Adrenal gland (tissue), 12 donors: ENCODE data around the gene SPEM1. TPM values are rescaled to one million over a fixed set of nuclear protein-coding genes. Genes with fewer than 3 reads are reported as not detected.

ENCODE experiments used
- DNase-seq, 7 donors: peaks; one replicate each; pipeline ENCODE4 v3.0.0-alpha.2; 2019 to 2020
- H3K27ac ChIP-seq, 5 donors: fragments of 200-600 bp; sonication (generic) in 4 of 5; 1 replicate in 3 of 5; 2 replicates in 2 of 5; pipeline versions ENCODE4 v1.5.1 to v1.8.0; 2016 to 2020; ENCODE audit warnings: mild to moderate bottlenecking in 1 of 5
- H3K27me3 ChIP-seq: fragments of 200-600 bp; 2 replicates; pipeline ENCODE4 v1.8.0; 2021
- H3K36me3 ChIP-seq, 2 donors: fragments of 200-600 bp; replicated peaks in 1 of 2; 1 replicate in 1 of 2; 2 replicates in 1 of 2; pipeline versions ENCODE4 v1.5.1 to v1.8.0; 2018 to 2022
- H3K4me1 ChIP-seq, 2 donors: fragments of 200-600 bp; replicated peaks in 1 of 2; 1 replicate in 1 of 2; 2 replicates in 1 of 2; pipeline versions ENCODE4 v1.5.1 to v1.8.0; 2018 to 2021
- H3K4me3 ChIP-seq, 4 donors: fragments of 200-600 bp; sonication (generic) in 3 of 4; one replicate each; pipeline ENCODE4 v1.5.1; 2016 to 2018
- H3K9me3 ChIP-seq, 3 donors: fragments of 200-600 bp; sonication (generic) in 1 of 3; replicated peaks in 1 of 3; 1 replicate in 2 of 3; 2 replicates in 1 of 3; pipeline versions ENCODE4 v1.5.1 to v1.8.0; 2016 to 2021
- POLR2A ChIP-seq, 2 donors: fragments of 450-650 bp; IDR thresholded peaks; one replicate each; pipeline ENCODE4 v1.6.1; 2017; ENCODE audit warnings: antibody characterized with exemption in 2 of 2, mild to moderate bottlenecking in 2 of 2, moderate library complexity in 1 of 2
- WGBS, 4 donors: extraction: QIAGEN DNeasy Blood & Tissue Kit in 2 of 4; methylation state at CpG; one replicate each; pipeline versions ENCODE4 v1.1.5 to v1.1.7; 2013 to 2017; 5-methylcytosine and 5-hydroxymethylcytosine counted together
- intact Hi-C, 2 donors: fragments of 100-400 bp; cut with DNase I; formaldehyde crosslinking; loops; one replicate each; pipeline versions ENCODE4 v1.14.1 to v1.15.0; 2022 to 2023
- polyA plus RNA-seq, 3 donors: library from polyadenylated mRNA; stranded (reverse); fragments of 200-250 nt in 2 of 3; fragments of 350-450 nt in 1 of 3; fragmentation: Illumina TruSeq in 1 of 3; extraction: RNeasy Lipid Tissue Mini Kit (QIAGEN cat#74804) in 1 of 3; gene quantifications; one replicate each; pipeline ENCODE4 v1.2.3, GENCODE V29; 2013 to 2014
- total RNA-seq, 9 donors: library from RNA; depleted of rRNA in 4 of 9; stranded (reverse); fragments of >200 nt in 4 of 9; fragments of 120-200 nt in 1 of 9; fragmentation: NEBNext Ultra II Directional in 1 of 9; extraction: Animal tissue kit (Norgen Biotek cat#: 25700) in 1 of 9; gene quantifications; one replicate each; pipeline versions ENCODE4 v1.1.0 to v1.2.4, GENCODE V29; 2013 to 2023
- TF ChIP-seq, protein P1 (sequence below), 6 experiments: fragments of 450-650 bp in 4 of 6; fragments of 200-600 bp in 2 of 6; sonication (generic) in 1 of 6; IDR thresholded peaks; 1 replicate in 5 of 6; 2 replicates in 1 of 6; pipeline versions ENCODE4 v1.5.1 to v1.8.0; 2016 to 2021; ENCODE audit warnings: antibody characterized with exemption in 6 of 6, mild to moderate bottlenecking in 2 of 6, moderate library complexity in 1 of 6
- donor health status: healthy with polysubstance abuse.
- donor health status: Bipolar disorder and iron deficiency.
- donor health status: DM: yes; HTN: yes; CAD: no.
- donor health status: DM: no; HTN: no; CAD: no.
- donor health status: DM: no; HTN: no; CAD: no.
- donor health status: DM: yes; HTN: yes; CAD: no.

Gene SPEM1
- total and polyA plus RNA-seq, 12 donors: not detected

DNA sequence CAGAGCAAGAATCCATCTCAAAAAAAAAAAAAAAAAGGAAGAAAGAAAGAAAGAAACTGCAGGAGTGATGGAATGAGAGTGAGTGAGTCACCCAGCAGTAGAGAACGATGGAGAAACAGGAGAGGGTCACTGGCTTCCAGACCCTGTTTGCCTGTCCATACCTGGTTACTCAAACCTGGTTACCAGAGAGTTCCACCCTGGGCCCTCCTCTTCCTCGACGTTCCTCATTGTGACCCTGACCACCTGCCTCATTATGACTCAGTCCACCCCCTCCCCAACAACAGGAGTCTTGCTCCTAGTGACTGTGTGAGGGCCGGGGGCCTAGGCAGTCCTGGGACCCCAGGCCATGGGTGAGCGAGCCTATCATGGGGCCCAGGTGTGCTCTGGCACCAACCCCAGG lies 8.4 kb downstream of the SPEM1 start, which contains the start of gene SPEM3:
Gene SPEM3 (plus strand): TSS at position 301 of the 400 bp plus-strand sequence. CDS start 46 bp downstream, at position 347.
- intact Hi-C loops: no loop called here
- H3K36me3 ChIP-seq: no peaks in the 10 kb centered on the region
- 51 to 60% (median 57%) methylated on average over 5 of the region's 5 CpGs for WGBS, 4 donors
- no peaks in the 10 kb centered on the region for H3K27me3 ChIP-seq
- H3K9me3 ChIP-seq: no peaks in the 10 kb centered on the region
- H3K4me1 ChIP-seq: no peaks in the 10 kb centered on the region
- no peak within 1 kb of the TSS for H3K27ac ChIP-seq
- no peak within 1 kb of the TSS for H3K4me3 ChIP-seq
- TF ChIP-seq, protein P1, sequence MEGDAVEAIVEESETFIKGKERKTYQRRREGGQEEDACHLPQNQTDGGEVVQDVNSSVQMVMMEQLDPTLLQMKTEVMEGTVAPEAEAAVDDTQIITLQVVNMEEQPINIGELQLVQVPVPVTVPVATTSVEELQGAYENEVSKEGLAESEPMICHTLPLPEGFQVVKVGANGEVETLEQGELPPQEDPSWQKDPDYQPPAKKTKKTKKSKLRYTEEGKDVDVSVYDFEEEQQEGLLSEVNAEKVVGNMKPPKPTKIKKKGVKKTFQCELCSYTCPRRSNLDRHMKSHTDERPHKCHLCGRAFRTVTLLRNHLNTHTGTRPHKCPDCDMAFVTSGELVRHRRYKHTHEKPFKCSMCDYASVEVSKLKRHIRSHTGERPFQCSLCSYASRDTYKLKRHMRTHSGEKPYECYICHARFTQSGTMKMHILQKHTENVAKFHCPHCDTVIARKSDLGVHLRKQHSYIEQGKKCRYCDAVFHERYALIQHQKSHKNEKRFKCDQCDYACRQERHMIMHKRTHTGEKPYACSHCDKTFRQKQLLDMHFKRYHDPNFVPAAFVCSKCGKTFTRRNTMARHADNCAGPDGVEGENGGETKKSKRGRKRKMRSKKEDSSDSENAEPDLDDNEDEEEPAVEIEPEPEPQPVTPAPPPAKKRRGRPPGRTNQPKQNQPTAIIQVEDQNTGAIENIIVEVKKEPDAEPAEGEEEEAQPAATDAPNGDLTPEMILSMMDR (IDR thresholded peaks at IDR 0.05): no peak
- no peak for TF ChIP-seq POLR2A (IDR thresholded peaks at IDR 0.05)
- no peak for DNase-seq

DNA sequence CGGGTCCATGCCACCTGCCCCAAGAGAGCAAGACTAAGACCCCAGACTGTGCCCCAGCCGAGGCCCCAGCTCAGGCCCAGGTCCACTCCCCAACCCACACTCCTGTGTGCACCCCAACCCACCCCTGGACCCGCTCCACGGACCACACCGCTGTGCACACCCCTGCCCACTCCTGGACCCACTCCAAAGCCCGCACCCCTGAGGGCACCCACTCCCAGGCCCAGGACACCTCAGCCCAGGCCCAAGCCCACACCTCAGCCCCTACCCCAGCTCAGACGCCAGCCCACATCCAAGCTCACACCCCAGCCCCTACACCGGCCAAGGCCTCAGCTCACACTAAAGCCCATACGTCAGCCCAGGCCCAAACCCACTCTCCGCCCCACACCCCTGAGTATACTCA lies 9.6 kb downstream of the SPEM1 start:
- peaks cover under 1 to 2% of the 10 kb centered on the region in 2 donors for H3K4me1 ChIP-seq
- DNase-seq: no peak
- no peaks in the 10 kb centered on the region for H3K36me3 ChIP-seq
- H3K4me3 ChIP-seq: no peak overlapping the region
- H3K27me3 ChIP-seq: no peaks in the 10 kb centered on the region
- intact Hi-C loops: loop anchor here in 1 of 2 donors (5.0 kb wide), 1 partner anchor 72 kb away; the partner anchor contains the start of gene TMEM95
- no peak overlapping the region for H3K27ac ChIP-seq
- 90 to 94% (median 92%) methylated on average over 10 of the region's 10 CpGs for WGBS, 4 donors
- TF ChIP-seq POLR2A (IDR thresholded peaks at IDR 0.05): no peak
- TF ChIP-seq, protein P1 (IDR thresholded peaks at IDR 0.05): no peak
- H3K9me3 ChIP-seq: no peaks in the 10 kb centered on the region

DNA sequence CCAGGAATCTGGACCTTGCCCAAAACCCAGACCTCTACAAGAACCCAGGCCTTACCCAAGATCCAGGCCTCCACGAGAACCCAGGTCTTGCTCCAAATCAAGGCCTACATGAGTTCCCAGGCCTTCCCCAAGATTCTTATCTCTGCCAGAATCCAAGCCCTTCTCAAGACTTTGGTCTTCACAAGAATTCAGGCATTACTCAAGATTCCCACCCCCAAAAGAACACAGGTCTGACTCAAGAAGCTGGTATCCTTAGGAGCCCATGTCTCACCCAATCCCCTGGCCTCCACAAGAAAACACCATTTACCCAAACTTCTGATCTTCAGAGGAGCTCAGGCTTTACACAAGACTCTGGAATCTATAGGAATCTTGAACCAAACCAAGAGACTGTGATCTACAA lies 11.1 kb downstream of the SPEM1 start:
- Histone ChIP-seq H3K4me3 (no peak overlapping the region), H3K9me3 (no peaks in the 10 kb centered on the region), H3K27me3 (no peaks in the 10 kb centered on the region), H3K4me1 (peaks cover 7 to 13% of the 10 kb centered on the region in 2 donors), H3K27ac (no peak overlapping the region), H3K36me3 (no peaks in the 10 kb centered on the region)
- no peak for DNase-seq
- 83 to 92% (median 86%) methylated on average over 1 of the region's 1 CpG for WGBS, 4 donors
- no peak for TF ChIP-seq POLR2A (IDR thresholded peaks at IDR 0.05)
- TF ChIP-seq, protein P1 (IDR thresholded peaks at IDR 0.05): no peak
- intact Hi-C loops: loop anchor here in 1 of 2 donors (5.0 kb wide), 1 partner anchor 74 kb away; the partner anchor contains the start of gene TMEM95

DNA sequence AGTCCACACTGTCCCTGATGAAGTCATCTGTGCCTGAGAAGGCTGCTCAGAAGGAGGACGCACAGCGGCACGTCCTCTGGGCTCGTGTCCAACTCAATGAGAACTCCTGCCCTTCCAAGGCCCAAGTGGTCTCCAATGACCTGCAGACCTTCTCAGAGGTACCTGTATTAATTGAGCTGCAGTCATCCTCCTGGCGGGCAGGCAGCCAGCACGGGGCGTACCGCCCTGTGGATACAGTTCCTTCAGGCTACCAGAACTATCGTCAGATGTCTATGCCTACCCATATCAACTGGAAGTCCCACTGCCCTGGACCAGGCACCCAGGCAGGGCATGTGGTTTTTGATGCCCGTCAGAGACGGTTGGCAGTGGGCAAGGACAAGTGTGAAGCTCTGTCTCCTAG lies 12.2 kb downstream of the SPEM1 start:
- no peak overlapping the region for H3K4me3 ChIP-seq
- no peaks in the 10 kb centered on the region for H3K27me3 ChIP-seq
- WGBS, 4 donors: 83 to 91% (median 90%) methylated on average over 10 to 11 of the region's 11 CpGs
- peaks cover 17 to 23% of the 10 kb centered on the region in 2 donors for H3K4me1 ChIP-seq
- DNase-seq: no peak
- H3K36me3 ChIP-seq: no peaks in the 10 kb centered on the region
- no peak overlapping the region for H3K27ac ChIP-seq
- no peak for TF ChIP-seq POLR2A (IDR thresholded peaks at IDR 0.05)
- TF ChIP-seq, protein P1 (IDR thresholded peaks at IDR 0.05): no peak
- no peaks in the 10 kb centered on the region for H3K9me3 ChIP-seq
- intact Hi-C loops: loop anchor here in 1 of 2 donors (5.0 kb wide), 1 partner anchor 75 kb away; the partner anchor contains the start of gene TMEM95
